NCI-H1092 (cell line): ENCODE results near the gene SPRY4.
A peak's percentile ranks its signal among the peaks of the same experiment; 100 is the strongest.
"Not testable (repeated sequence)": the region's sequence is repeated elsewhere in the genome, so short reads cannot be mapped to it uniquely, and the experiment has no call there.

ENCODE experiments used
- DNase-seq: peaks from one replicate; lab custom pipeline; 2025; lab: John Stamatoyannopoulos, UW

The SPRY4 gene, protein sequence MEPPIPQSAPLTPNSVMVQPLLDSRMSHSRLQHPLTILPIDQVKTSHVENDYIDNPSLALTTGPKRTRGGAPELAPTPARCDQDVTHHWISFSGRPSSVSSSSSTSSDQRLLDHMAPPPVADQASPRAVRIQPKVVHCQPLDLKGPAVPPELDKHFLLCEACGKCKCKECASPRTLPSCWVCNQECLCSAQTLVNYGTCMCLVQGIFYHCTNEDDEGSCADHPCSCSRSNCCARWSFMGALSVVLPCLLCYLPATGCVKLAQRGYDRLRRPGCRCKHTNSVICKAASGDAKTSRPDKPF

GRCh38 chr5:142324871-142325724, at the start of gene SPRY4:
TSS of gene SPRY4 (minus strand) at chr5:142325021. CDS start at chr5:142315108, 9,913 bp downstream.
- DNase-seq, result peak; percentile 93

DNA sequence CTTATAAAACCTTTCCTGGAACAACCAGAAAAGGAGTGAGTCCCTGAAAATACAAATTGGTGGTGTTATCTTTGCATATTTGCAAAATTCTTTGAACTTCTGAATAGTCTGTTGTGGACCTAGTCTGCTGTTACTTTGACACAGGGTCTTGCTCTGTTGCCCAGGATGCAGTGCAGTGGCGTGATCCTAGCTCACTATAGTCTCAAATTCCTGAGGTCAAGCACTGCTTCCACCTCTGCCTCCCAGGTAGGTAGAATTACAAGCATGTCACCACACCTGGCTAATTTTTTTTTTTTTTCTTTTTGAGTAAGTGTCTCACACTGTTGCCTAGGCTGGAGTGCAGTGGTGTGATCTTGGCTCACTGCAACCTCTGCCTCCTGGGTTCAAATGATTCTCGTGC, 43.7 kb upstream of the SPRY4 start:
- DNase-seq, result no peak

DNA sequence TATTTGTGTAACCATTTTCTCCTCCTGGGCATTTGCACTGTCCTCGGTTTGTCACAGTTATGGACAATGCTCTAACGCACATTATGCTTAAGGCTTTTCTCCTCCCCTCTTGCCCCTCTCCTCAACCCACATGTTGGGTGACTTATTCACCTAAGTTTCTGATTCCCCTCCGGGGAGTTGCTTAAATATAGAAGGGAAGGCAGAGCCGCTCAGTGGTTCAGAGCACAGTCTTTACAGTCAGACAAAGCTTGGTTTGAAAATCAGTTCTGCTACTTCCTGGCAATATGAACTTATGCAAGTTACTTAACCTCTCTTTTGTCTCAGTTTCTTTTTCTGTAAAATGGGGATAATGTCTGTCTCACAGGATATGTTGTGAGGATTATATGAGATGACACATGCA, 41.2 kb upstream of the SPRY4 start:
- DNase-seq, result no peak

GRCh38 chr5:142364251-142365145, 39.7 kb upstream of the SPRY4 start:
- peak; percentile 66 for DNase-seq

- DNase-seq, result no peak
Measured at GRCh38 chr5:142363619-142363963, 38.8 kb upstream of the SPRY4 start.

- not testable (repeated sequence) for DNase-seq
Measured at GRCh38 chr5:142362193-142362592, 37.4 kb upstream of the SPRY4 start.

- DNase-seq, result peak; percentile 21
Measured at GRCh38 chr5:142360607-142361120, 35.8 kb upstream of the SPRY4 start.

DNA sequence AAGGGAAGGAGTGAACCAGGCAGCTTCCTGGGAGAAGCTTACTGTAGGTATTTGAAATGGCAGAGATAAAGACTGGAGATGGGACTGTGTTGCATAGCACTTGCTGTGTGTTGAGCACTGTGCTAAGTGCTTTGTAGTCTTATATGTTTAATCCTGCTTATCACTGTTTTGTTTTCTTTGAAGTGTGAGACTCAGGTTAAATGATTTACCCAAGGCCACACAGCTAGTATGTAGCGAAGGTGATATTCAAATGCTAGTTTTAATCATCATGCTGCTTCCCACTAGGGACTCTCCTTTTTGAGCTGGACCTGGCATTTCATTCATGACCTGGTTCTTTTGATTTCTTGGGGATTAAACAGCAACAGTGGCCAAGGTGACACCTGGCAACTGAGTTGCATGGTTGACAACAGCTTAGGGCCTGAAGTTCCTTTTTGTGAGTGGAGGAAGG, 35.3 kb upstream of the SPRY4 start:
- DNase-seq, result no peak

- no peak for DNase-seq
Measured at GRCh38 chr5:142358648-142359047, 33.8 kb upstream of the SPRY4 start.

GRCh38 chr5:142358121-142358520, 33.3 kb upstream of the SPRY4 start:
- DNase-seq, result no peak

DNA sequence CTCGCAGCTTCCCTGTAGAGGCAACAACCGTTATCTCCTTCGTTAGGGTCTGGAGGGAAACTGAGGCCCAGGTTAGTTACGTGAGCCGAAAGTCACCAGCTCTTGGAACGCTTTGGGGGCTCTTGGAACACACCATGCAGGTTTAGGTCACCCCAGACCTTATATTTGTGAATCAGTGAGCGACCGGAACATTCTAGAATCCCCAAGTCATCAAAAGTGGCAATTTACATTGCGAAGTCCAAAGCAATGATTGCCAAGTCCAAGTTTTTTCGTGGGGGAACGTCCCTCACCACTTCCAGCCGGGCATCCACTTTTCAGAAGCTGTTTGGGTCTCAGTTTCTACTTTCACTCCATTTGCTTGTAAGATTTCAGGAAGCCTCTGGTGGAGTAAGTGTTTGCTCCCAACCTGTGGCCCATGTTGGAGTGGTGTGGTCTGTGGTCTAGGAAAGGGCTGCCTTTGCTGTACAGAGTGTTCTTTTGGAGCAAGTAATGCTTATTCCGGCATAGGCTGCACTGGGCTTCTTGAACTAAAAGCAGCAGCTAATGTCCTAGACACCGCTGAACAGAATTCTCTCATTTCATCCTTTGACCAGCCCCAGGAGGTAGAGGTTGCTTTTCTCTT, 32.8 kb upstream of the SPRY4 start:
- no peak for DNase-seq

- peak; percentile 32 for DNase-seq
Measured at GRCh38 chr5:142356716-142357468, 32.1 kb upstream of the SPRY4 start.

- DNase-seq, result no peak
Measured at GRCh38 chr5:142356349-142356715, 31.5 kb upstream of the SPRY4 start.

- no peak for DNase-seq
Measured at GRCh38 chr5:142353071-142353472, 28.3 kb upstream of the SPRY4 start.

DNA sequence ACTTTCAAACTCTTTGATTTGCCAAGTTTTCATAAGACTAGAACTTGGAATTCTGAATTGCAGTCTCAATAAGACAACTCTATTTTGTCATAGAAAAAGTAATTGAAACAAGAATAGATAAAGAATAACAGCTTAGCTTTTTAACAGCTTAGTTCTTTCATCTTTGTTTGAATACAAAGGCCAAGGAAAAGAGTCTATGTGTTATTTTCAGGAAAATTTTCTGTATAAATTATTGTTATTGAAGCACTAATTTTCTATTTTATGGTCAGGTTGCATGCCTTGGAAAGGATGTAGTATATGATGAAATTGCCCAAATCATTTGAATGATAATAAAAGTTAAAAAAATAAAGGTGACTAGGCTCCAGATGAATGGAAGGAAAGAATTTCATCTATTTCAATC, 25.2 kb upstream of the SPRY4 start:
- no peak for DNase-seq

DNA sequence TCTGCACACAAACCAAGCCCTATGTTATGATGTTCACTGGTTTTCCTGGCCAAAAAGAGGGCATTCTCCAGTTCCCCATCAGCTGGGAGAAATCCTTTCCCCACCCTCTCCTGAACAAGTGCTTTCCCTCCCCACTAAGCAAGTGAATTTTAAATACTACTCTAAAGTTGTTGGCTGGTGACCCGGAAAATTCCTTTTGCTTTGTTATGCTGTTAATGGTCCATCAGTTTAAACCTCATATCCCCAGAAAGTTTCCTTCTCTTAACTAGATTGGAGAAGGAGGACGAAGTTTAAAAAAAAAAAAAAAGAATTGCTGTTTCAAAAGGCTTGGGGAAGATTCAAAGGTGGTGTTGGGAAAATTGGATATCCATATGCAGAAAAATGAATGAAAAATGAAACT, 21.9 kb upstream of the SPRY4 start:
- no peak for DNase-seq

GRCh38 chr5:142344915-142345314, 20.1 kb upstream of the SPRY4 start:
- not testable (repeated sequence) for DNase-seq

DNA sequence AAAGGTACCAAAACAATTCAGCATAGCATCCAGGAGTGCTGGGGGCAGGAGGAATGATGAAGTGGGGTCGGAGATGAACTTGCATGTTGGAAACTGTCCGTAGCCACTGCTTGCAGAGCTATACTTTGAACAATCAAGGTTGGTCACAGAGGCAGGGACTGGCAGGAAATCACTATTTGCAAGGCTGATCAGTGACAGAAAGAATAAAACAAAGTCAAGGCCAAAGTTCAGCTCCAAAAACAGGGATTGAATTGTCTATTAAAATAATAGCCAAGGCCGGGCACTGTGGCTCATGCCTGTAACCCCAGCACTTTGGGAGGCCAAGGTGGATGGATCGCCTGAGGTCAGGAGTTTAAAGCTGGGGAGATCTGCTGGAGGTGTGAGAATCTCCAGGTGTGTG, 18.7 kb upstream of the SPRY4 start:
- DNase-seq, result no peak

GRCh38 chr5:142342128-142342981, 17.5 kb upstream of the SPRY4 start:
- DNase-seq, result no peak

GRCh38 chr5:142339781-142340180, 15.0 kb upstream of the SPRY4 start:
- no peak for DNase-seq
